ENCODE measurements around the gene C22orf42.
A peak's percentile ranks its signal among the peaks of the same experiment; 100 is the strongest.
"Not testable (repeated sequence)": the region's sequence is repeated elsewhere in the genome, so short reads cannot be mapped to it uniquely, and the experiment has no call there.

C22orf42 gene

DNA sequence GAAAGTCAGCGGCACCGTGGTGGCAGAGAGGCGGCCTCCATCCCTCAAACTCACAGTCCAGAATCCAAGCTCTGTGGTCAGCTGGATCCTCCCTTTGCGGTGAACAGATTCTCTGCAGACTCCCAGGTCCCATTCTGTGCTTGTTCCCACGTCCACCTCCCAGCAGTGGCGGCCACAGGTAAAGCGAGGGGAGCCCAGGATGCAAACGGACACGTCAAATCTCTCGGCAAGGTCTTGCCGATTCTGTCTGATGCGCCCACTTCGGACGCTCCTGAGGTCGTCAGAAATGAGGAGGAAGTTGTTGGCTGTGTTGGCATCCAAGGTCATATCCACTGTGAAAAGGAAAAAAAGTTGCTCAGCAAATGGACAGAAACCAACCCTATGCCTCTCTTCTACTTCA lies 31.9 kb upstream of the C22orf42 start:
- not testable (repeated sequence) for FAIRE-seq; DNase-seq (ENCODE audit: extremely low spot score, insufficient read length, low read depth)

- FAIRE-seq: no peak
- no peak for DNase-seq (ENCODE audit: extremely low spot score, insufficient read length, low read depth)
Observed at GRCh38 chr22:32185821-32186220, 26.7 kb upstream of the C22orf42 start.

GRCh38 chr22:32183625-32184024 lies 24.5 kb upstream of the C22orf42 start:
- no peak for DNase-seq (ENCODE audit: extremely low spot score, insufficient read length, low read depth)

GRCh38 chr22:32181043-32181442 lies 21.9 kb upstream of the C22orf42 start:
- DNase-seq (ENCODE audit: extremely low spot score, insufficient read length, low read depth) (no peak), FAIRE-seq (no peak)

More at GRCh38 chr22:32183625-32184024, 24.5 kb upstream of the C22orf42 start:
- no peak for FAIRE-seq

DNA sequence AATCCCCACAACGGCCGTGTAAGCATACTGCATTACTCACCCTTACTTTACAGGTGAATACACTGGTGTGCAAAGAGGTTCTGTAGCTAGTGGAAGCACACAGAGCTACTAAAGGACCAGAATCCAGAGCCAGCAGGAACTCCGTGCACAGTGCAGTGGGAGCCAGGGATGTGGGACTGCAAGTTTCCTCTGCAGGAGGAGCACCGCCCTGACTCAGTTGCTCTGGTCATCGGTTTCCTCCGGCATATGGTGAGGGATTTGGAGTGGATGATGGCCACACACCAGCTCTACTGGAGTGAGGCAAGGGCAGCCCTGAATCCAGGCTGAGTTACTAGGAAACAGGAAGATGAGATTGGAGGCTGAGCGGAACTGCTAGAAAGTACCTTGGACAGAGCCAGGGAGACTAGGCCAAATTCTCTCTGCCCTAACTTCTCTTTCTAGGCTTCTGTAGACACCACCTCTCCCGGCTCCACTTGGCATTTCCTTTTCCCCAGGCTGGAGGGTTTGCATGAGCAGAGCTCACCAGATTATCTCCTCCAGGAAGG lies 18.2 kb upstream of the C22orf42 start:
- no peak for FAIRE-seq

GRCh38 chr22:32175683-32176644 lies 16.9 kb upstream of the C22orf42 start:
- FAIRE-seq: no peak

More for the DNA sequence above, 18.2 kb upstream of the C22orf42 start:
- no peak for DNase-seq (ENCODE audit: extremely low spot score, insufficient read length, low read depth)

GRCh38 chr22:32175115-32175514 lies 16.0 kb upstream of the C22orf42 start:
- DNase-seq (ENCODE audit: extremely low spot score, insufficient read length, low read depth) (no peak), FAIRE-seq (no peak)

More at GRCh38 chr22:32175683-32176644, 16.9 kb upstream of the C22orf42 start:
- DNase-seq (ENCODE audit: extremely low spot score, insufficient read length, low read depth): no peak

GRCh38 chr22:32165681-32166080 lies 6.6 kb upstream of the C22orf42 start:
- FAIRE-seq: no peak
- no peak for DNase-seq (ENCODE audit: extremely low spot score, insufficient read length, low read depth)

GRCh38 chr22:32164075-32164860 lies 5.2 kb upstream of the C22orf42 start:
- FAIRE-seq: no peak
- DNase-seq (ENCODE audit: extremely low spot score, insufficient read length, low read depth): no peak

GRCh38 chr22:32160411-32160810 lies 1.3 kb upstream of the C22orf42 start:
- not testable (repeated sequence) for FAIRE-seq; DNase-seq (ENCODE audit: extremely low spot score, insufficient read length, low read depth)

DNA sequence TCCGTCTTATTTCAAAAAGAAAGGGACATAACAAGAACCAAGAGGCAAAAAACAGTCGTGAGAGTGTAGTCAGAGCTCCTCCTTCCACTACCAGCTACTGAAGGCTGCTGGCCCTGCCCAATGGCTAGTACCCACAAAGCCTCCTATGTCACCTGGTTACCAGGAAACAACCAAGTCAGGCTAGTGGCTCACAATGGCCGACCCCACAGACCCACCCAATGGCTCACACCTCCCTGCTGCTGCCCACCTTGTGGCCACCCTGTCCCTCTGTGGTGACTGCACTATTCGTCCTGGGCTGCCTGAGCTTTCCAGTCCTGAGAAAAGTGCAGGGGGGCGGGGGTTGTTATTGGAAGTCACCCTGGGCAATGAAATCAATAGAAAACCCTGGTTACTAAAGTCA lies 1.5 kb downstream of the C22orf42 start:
- not testable (repeated sequence) for DNase-seq (ENCODE audit: extremely low spot score, insufficient read length, low read depth)

DNA sequence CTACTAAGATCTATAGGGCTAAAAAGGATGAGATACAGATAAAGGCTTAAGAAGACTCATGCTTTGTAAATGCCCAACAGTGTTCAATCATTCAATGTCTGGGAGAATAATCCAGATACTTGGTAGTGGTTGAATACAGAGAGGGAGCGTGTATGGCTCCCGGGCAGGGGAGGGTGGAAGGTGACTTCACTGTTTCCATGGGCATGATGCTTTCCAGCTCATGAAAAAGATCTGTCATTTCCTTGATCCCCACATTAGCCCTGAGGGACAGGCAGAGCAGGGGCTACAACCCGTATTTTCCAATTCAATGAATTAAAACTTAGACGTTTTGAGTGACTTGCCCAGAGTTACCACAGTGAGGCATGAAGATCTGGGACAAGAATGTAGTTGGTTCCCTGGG lies 4.4 kb downstream of the C22orf42 start:
- not testable (repeated sequence) for DNase-seq (ENCODE audit: extremely low spot score, insufficient read length, low read depth); FAIRE-seq

More for the DNA sequence above, 1.5 kb downstream of the C22orf42 start:
- not testable (repeated sequence) for FAIRE-seq

DNA sequence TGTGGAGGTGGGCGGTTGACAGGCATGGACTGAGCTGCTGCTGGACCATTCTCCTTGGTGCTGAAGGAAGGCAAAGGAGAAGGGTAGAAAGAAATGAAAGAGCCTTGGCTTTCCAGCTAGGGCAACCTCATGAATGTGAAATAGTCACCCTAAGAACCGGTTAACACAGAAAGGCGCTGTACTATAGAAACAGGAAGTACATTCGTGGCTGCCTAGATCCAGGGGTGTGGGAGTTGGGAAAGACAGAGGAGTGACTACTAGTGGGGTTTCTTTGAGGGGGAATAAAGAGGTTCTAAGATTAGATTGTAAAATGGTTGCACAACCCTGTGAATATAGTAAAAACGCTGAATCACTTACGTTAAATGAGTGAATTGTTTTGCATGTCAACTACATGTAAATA lies 7.5 kb downstream of the C22orf42 start:
- DNase-seq (ENCODE audit: extremely low spot score, insufficient read length, low read depth); FAIRE-seq: not testable (repeated sequence)

- DNase-seq (ENCODE audit: extremely low spot score, insufficient read length, low read depth); FAIRE-seq: not testable (repeated sequence)
Observed at GRCh38 chr22:32150647-32151046, 8.5 kb downstream of the C22orf42 start.

DNA sequence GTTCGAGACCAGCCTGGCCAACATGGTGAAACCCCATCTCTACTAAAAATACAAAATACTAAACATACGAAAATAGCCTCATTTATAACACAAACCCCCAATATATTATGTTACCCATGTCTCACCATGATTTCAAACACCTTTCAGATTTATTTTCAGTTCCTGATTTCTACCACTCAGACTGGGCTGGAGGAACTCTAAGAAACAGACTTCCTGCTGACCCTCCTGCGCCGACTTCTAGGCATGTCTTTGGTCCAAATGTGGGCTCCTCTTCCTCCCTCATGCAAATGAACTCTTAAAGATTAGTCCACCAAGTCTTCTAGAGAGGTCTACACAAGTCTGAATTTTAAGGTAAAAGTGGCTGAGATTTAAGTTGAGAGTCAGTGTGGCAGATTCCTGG lies 10.7 kb downstream of the C22orf42 start:
- DNase-seq (ENCODE audit: extremely low spot score, insufficient read length, low read depth): not testable (repeated sequence)
- FAIRE-seq: peak; percentile 73

GRCh38 chr22:32147128-32147527 lies 12.0 kb downstream of the C22orf42 start:
- DNase-seq (ENCODE audit: extremely low spot score, insufficient read length, low read depth); FAIRE-seq: not testable (repeated sequence)

- DNase-seq (ENCODE audit: extremely low spot score, insufficient read length, low read depth) (no peak), FAIRE-seq (peak; percentile 24)
Observed at GRCh38 chr22:32144496-32145274, 14.4 kb downstream of the C22orf42 start.

DNA sequence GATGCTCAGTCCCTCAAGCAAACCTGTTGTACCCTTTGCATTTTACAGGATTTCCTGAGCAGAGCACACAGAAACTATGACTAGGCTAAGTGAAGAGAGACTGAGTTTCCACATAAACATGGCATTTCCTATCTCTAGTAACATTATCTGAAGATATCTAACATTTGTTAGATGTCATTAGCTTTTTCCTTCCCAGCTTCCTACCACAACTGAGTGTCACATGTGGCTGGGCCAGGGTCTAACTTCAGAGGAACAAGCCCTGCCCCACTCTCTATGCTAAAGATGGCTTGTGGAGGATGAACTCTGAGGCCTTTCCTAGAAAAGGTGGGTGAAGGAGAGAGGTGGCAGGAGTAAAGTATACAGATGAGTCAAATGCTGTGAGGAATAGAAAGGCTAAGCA lies 16.5 kb downstream of the C22orf42 start:
- no peak for DNase-seq (ENCODE audit: extremely low spot score, insufficient read length, low read depth)
- FAIRE-seq: no peak

GRCh38 chr22:32140688-32141087 lies 18.4 kb downstream of the C22orf42 start:
- not testable (repeated sequence) for DNase-seq (ENCODE audit: extremely low spot score, insufficient read length, low read depth)
- FAIRE-seq: peak; percentile 91
